HG03025 (cell line): Measurements from ENCODE around the gene ZNF496.

Experiments
- ATAC-seq: cut with Tn5 transposase; IDR thresholded peaks from one replicate; pipeline ENCODE4 v1.9.1; 2021; ENCODE audit warnings: mild to moderate bottlenecking, moderate library complexity; ENCODE audit not compliant: unreplicated experiment, low FRiP score

Gene ZNF496

GRCh38 chr1:247247568-247247967 lies 84.1 kb downstream of the ZNF496 start:
- ATAC-seq = no peak
